Fibroblast of the aortic adventitia (primary cell): Measurements from ENCODE around the gene SLAMF1. TPM values are rescaled to one million over a fixed set of nuclear protein-coding genes. Genes with fewer than 3 reads are reported as not detected.
"Not testable (repeated sequence)": the region's sequence is repeated elsewhere in the genome, so short reads cannot be mapped to it uniquely, and the experiment has no call there.

Source experiments
- DNase-seq: peaks from one replicate; pipeline ENCODE4 v3.0.0-alpha.2; 2010; ENCODE audit warnings: low read depth
- H3K4me3 ChIP-seq: 2 replicates; pipeline ENCODE4 v1.5.1; 2011; ENCODE audit warnings: low read depth, mild to moderate bottlenecking, control low read depth, low read length, moderate library complexity
- CTCF ChIP-seq: IDR thresholded peaks from 2 replicates; pipeline ENCODE4 v1.5.1; 2011; ENCODE audit warnings: mild to moderate bottlenecking, low read length, control low read depth, inconsistent platforms; ENCODE audit not compliant: insufficient read depth
- total RNA-seq: library from RNA; depleted of rRNA; stranded (reverse); fragments of >200 nt; gene quantifications from 2 replicates; pipeline ENCODE4 v1.2.3, GENCODE V29; 2012; ENCODE audit warnings: low replicate concordance

The SLAMF1 gene
- total RNA-seq, 1 donor = not detected

GRCh38 chr1:160567858-160568682 lies 78.8 kb downstream of the SLAMF1 start:
- TF ChIP-seq CTCF = no peak
- H3K4me3 ChIP-seq = no peak overlapping the region
- no peak for DNase-seq

GRCh38 chr1:160567341-160567740 lies 79.5 kb downstream of the SLAMF1 start:
- no peak for TF ChIP-seq CTCF
- no peak overlapping the region for H3K4me3 ChIP-seq
- no peak for DNase-seq

DNA sequence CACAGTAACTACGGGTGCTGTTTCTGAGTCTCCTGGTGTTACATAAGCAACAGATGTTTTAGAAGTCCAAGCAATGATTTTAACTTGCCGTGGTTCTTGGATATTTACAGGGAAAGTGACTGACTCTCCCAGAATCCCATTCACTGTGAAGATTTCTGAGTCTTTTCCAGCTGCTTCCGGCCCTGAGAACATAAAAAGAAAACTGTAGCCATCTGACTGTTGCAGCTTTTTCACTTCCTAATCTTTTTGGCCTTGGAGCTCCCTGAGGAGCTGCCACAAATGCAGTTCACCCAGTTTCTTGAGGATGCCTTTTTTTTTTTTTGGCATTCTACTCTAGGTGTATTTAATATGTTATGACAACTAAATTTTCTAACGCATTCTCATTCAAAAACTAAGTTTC lies 81.3 kb downstream of the SLAMF1 start:
- no peak overlapping the region for H3K4me3 ChIP-seq
- DNase-seq = no peak
- TF ChIP-seq CTCF = no peak

- not testable (repeated sequence) for H3K4me3 ChIP-seq, DNase-seq
These were observed 83.6 kb downstream of the SLAMF1 start for GRCh38 chr1:160563230-160563629.

DNA sequence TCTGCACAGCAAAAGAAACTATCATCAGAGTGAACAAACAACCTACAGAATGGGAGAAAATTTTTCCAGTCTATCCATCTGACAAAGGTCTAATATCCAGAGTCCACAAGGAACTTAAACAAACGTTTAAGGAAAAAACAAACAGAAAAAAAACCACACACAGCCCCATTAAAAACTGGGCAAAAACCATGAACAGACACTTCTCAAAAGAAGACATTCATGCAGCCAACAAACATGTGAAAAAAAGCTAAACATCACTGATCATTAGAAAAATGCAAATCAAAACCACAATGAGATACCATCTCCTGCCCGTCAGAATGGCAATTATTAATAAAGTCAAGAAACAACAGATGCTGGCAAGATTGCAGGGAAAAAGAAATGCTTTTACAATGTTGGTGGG lies 84.1 kb downstream of the SLAMF1 start:
- DNase-seq, H3K4me3 ChIP-seq: not testable (repeated sequence)

GRCh38 chr1:160560806-160561205 lies 86.0 kb downstream of the SLAMF1 start:
- DNase-seq = no peak
- H3K4me3 ChIP-seq = no peak overlapping the region
- no peak for TF ChIP-seq CTCF

DNA sequence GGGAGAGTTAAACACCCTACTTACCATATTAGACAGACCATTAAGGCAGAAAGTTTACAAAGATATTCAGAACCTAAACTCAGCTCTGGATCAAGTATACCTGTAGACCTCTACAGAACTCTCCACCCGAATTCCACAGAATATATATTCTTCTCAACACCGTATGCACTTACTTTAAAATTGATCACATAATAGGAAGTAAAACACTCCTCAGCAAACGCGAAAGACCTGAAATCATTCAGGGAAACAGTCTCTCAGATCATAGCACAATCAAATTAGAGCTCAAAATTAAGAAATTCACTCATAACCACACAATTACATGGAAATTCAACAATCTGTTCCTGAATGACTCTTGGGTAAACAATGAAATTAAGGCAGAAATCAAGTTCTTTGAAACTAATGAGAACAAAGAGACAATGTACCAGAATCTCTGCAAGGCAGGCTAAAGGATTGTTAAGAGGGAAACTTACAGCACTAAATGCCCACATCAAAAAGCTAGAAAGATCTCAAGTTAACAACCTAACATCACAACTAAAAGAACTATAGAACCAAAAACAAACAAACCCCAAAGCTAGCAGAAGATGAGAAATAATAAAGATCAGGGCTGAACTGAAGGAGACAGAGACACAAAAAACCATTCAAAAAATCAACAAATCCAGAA lies 86.7 kb downstream of the SLAMF1 start:
- no peak for TF ChIP-seq CTCF
- no peak overlapping the region for H3K4me3 ChIP-seq

GRCh38 chr1:160559437-160559836 lies 87.4 kb downstream of the SLAMF1 start:
- not testable (repeated sequence) for DNase-seq, H3K4me3 ChIP-seq

More for the DNA sequence above, 86.7 kb downstream of the SLAMF1 start:
- DNase-seq = no peak
